WI38 (cell line): Measurements from ENCODE around the gene EXOC4.

ENCODE experiments used
- H3K4me3 ChIP-seq: 2 replicates; pipeline ENCODE4 v1.5.1; 2011; ENCODE audit warnings: low read depth, mild to moderate bottlenecking, control low read depth, low read length
- CTCF ChIP-seq: IDR thresholded peaks from 2 replicates; pipeline ENCODE4 v1.5.1; 2012; ENCODE audit warnings: low read depth, mild to moderate bottlenecking, control low read depth, low read length

The EXOC4 gene

GRCh38 chr7:133255486-133255885 lies 2.6 kb downstream of the EXOC4 start:
- H3K4me3 ChIP-seq, result no peak overlapping the region
- TF ChIP-seq CTCF, result no peak

- no peak overlapping the region for H3K4me3 ChIP-seq
- no peak for TF ChIP-seq CTCF
These were observed 5.3 kb downstream of the EXOC4 start for GRCh38 chr7:133258174-133258573.

DNA sequence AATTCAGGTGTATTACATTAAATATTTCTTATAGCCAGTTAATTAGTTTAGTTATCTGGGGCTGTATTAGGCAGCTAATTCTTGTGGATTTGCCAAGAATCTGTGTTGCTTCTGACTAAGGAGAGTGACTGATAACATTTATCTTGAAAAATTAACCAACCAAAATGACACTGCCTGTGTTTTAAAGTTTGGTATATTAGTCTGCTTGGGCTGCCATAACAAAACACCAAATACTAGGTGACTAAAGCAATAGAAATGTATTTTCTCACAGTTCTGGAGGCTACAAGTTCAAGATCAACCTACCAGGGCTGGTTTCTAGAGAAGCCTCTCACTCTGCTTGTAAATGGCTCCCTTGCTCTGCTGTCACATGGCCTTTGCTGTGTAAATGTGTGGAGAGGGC lies 12.9 kb downstream of the EXOC4 start:
- TF ChIP-seq CTCF, result no peak

DNA sequence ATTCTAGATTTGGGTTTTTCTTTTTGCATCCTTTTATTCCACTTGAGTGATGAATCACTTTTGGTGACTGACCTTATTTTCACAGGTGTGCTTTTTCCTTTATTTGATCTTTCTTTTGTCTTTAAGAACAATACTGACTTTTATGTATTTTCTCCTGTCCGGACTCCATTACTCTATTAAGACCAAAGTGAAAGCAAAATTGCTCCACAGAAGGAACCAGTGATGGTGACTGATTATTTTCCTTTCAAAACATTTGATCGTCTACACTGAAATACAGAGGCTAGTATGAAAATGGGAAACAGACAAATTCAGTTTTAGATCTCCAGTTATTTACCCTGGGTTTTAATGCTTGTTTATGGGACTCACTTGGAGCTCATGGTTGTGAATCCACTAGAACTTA lies 15.5 kb downstream of the EXOC4 start:
- no peak for TF ChIP-seq CTCF
- H3K4me3 ChIP-seq, result no peak overlapping the region

More for the DNA sequence above, 12.9 kb downstream of the EXOC4 start:
- H3K4me3 ChIP-seq, result no peak overlapping the region

DNA sequence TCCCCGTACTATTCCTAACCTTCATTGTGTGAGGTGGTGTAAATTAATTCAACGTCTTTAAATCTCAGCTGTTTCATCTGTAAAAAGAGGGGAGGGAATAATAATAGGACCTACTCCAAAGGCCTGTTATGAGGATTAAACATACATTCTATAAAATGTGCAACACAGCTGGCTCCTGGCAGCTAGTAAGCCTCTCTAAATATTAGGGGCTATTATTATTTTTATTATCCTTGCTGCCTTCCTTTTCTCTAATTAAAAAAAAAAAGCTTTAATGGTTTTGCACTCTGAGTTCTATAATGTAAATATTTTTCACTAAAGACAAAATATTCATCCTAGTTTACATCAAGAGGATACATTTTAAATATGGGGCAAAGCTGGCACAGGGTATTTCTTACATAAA lies 19.5 kb downstream of the EXOC4 start:
- no peak for TF ChIP-seq CTCF

GRCh38 chr7:133273227-133273626 lies 20.3 kb downstream of the EXOC4 start:
- no peak for TF ChIP-seq CTCF
- no peak overlapping the region for H3K4me3 ChIP-seq

More for the DNA sequence above, 19.5 kb downstream of the EXOC4 start:
- no peak overlapping the region for H3K4me3 ChIP-seq

DNA sequence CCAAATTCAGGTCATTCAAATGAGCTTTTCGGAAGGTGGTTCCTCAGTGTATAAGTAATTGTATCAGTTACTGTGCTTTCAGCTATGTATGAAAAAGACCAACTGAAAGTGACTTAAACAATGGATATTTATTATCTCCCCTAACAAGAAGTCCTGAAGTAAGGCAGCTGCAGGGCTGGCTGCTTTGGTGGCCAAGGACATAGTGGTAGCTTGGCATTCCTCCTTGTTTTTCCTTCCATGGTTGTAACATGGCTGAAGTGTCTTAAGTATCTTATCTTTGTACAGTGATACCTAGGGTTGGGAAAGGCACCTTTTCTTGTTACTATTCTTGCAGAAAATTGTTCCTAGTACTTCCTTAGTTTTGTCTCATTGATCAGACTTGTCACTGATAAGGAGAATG lies 21.4 kb downstream of the EXOC4 start:
- no peak overlapping the region for H3K4me3 ChIP-seq
- no peak for TF ChIP-seq CTCF
